HFFc6 (cell line): Measurements from ENCODE around the gene CALHM2. TPM values are rescaled to one million over a fixed set of nuclear protein-coding genes. Genes with fewer than 3 reads are reported as not detected.

Experiments
- DNase-seq: peaks from one replicate; pipeline ENCODE4 v3.0.0-alpha.2; 2018
- H3K27ac Mint-ChIP-seq: 2 replicates; pipeline ENCODE4 v1.8.0; 2020; ENCODE audit warnings: mild to moderate bottlenecking, mixed read lengths
- H3K27me3 Mint-ChIP-seq: 2 replicates; pipeline ENCODE4 v1.8.0; 2021; ENCODE audit warnings: mild to moderate bottlenecking, moderate library complexity, mixed read lengths; ENCODE audit not compliant: insufficient read depth
- H3K36me3 Mint-ChIP-seq: 2 replicates; pipeline ENCODE4 v1.8.0; 2021; ENCODE audit warnings: low read depth, mixed read lengths
- H3K4me1 Mint-ChIP-seq: 2 replicates; pipeline ENCODE4 v1.8.0; 2020; ENCODE audit warnings: low read depth, mixed read lengths
- H3K4me3 Mint-ChIP-seq: 2 replicates; pipeline ENCODE4 v1.8.0; 2020; ENCODE audit warnings: mild to moderate bottlenecking, moderate library complexity, mixed read lengths
- H3K9me3 Mint-ChIP-seq: 2 replicates; pipeline ENCODE4 v1.8.0; 2020; ENCODE audit warnings: mild to moderate bottlenecking, mixed read lengths
- CTCF ChIP-seq: fragments of 200-600 bp; sonication (generic); IDR thresholded peaks from 2 replicates; pipeline ENCODE4 v1.5.0; 2021; ENCODE audit warnings: antibody characterized with exemption, mild to moderate bottlenecking
- total RNA-seq, 6 experiments: library from RNA; stranded (reverse); fragmentation: NEBNext Ultra II Directional; extraction: Animal tissue kit (Norgen Biotek cat#: 25700); gene quantifications; 2 replicates in 1 of 6; 3 replicates in 5 of 6; pipeline ENCODE4 v1.2.3, GENCODE V29; 2021

Gene CALHM2
- total RNA-seq, 6 experiments from 2014 or later: 41.0 to 46.0 (median 45.1) TPM

- H3K4me1 Mint-ChIP-seq: no peaks in the 10 kb centered on the region
- TF ChIP-seq CTCF: no peak
- peaks cover 6% of the 10 kb centered on the region; the same call in 1 of the 2 replicates for H3K27me3 Mint-ChIP-seq
- H3K27ac Mint-ChIP-seq: no peak overlapping the region
- H3K9me3 Mint-ChIP-seq: no peaks in the 10 kb centered on the region
- H3K4me3 Mint-ChIP-seq: no peak overlapping the region
- no peak for DNase-seq
- peaks cover 21% of the 10 kb centered on the region; the same call in 1 of the 2 replicates for H3K36me3 Mint-ChIP-seq
Measured at GRCh38 chr10:103431902-103432301, 20.3 kb downstream of the CALHM2 start.

- Mint-ChIP-seq H3K36me3 (peaks cover 28% of the 10 kb centered on the region), H3K27ac (no peak overlapping the region), H3K4me1 (no peaks in the 10 kb centered on the region)
Measured at GRCh38 chr10:103429647-103430046, 22.5 kb downstream of the CALHM2 start.

GRCh38 chr10:103428989-103429643 is 23.1 kb downstream of the CALHM2 start:
- no peaks in the 10 kb centered on the region for H3K4me1 Mint-ChIP-seq
- H3K27ac Mint-ChIP-seq: no peak overlapping the region
- no peak for DNase-seq
- H3K9me3 Mint-ChIP-seq: no peaks in the 10 kb centered on the region
- H3K27me3 Mint-ChIP-seq: no peaks in the 10 kb centered on the region
- H3K4me3 Mint-ChIP-seq: no peak overlapping the region
- no peak for TF ChIP-seq CTCF
- H3K36me3 Mint-ChIP-seq: peaks cover 28% of the 10 kb centered on the region

More at GRCh38 chr10:103429647-103430046, 22.5 kb downstream of the CALHM2 start:
- no peak for DNase-seq
- Mint-ChIP-seq H3K27me3 (no peaks in the 10 kb centered on the region), H3K4me3 (no peak overlapping the region), H3K9me3 (no peaks in the 10 kb centered on the region)
- no peak for TF ChIP-seq CTCF

GRCh38 chr10:103427866-103428265 is 24.3 kb downstream of the CALHM2 start:
- no peak for DNase-seq

GRCh38 chr10:103423748-103424147 is 28.4 kb downstream of the CALHM2 start:
- H3K4me1 Mint-ChIP-seq: no peaks in the 10 kb centered on the region
- no peaks in the 10 kb centered on the region for H3K9me3 Mint-ChIP-seq
- TF ChIP-seq CTCF: no peak
- H3K27ac Mint-ChIP-seq: no peak overlapping the region
- H3K4me3 Mint-ChIP-seq: no peak overlapping the region
- no peaks in the 10 kb centered on the region for H3K27me3 Mint-ChIP-seq
- peaks cover 24% of the 10 kb centered on the region for H3K36me3 Mint-ChIP-seq
- DNase-seq: no peak

More at GRCh38 chr10:103427866-103428265, 24.3 kb downstream of the CALHM2 start:
- no peaks in the 10 kb centered on the region for H3K27me3 Mint-ChIP-seq
- H3K9me3 Mint-ChIP-seq: no peaks in the 10 kb centered on the region
- peaks cover 29% of the 10 kb centered on the region for H3K36me3 Mint-ChIP-seq
- no peak overlapping the region for H3K27ac Mint-ChIP-seq
- H3K4me3 Mint-ChIP-seq: no peak overlapping the region
- no peak for TF ChIP-seq CTCF
- H3K4me1 Mint-ChIP-seq: no peaks in the 10 kb centered on the region
